NCI-H1417 (cell line): ENCODE data around the gene DMD.
"Not testable (repeated sequence)": the region's sequence is repeated elsewhere in the genome, so short reads cannot be mapped to it uniquely, and the experiment has no call there.

ENCODE experiments used
- DNase-seq, 3 experiments: peaks; one replicate each; lab custom pipeline; 2025; lab: John Stamatoyannopoulos, UW

Gene DMD

DNA sequence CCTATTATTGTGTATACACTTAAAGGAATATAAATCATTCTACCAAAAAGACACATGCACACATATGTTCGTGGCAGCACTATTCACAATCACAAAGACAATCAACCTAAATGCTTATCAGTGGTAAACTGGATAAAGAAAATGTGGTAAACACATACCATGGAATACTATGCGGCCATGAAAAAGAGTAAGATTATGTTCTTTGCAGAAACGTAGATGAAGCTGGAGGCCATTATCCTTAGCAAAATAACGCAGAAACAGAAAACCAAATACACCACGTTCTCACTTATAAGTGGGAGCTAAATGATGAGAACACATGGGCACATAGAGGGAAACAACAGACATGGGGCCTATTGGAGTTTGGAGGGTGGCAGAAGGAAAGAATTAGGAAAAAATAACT lies 593.2 kb downstream of the DMD start:
- DNase-seq: no peak

DNA sequence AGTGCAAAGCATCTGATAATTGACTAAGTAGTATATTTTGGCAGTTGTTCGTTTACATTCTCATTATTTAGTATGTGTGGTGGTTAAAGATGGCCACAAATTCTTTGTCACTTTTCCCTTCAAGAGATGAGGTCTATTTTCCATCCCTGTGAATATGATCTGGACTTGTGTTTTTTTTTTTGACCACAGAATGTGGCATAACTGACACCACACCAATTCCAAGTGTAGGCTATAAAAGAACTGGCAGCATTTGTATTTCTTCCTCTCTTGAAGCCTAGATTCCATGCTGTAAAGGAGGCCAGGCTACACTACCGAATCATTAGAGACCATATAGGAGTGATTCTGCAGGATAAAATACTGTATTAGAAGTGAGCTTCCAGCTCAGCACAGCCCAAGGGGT lies 596.6 kb downstream of the DMD start:
- no peak for DNase-seq

GRCh38 chrX:32599156-32599555 lies 612.2 kb downstream of the DMD start:
- no peak for DNase-seq

DNA sequence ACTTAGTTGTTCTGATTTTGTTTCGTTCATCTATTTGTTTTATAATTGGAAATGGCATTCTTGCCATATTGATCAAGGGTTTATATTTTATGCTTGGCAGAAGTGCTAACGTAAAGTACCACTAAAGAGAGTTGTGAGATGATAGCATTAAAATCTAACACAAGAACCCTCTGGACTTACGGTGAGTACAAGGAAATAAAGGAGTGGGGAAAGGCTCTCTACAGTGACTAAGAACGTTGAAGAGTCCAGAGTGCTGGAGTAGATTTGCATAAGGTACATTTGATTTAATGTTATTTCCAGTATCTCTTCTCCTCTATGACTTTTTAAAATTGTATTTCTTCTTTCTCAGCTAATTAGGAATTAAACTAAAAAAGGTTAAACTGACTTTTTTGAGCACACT lies 612.6 kb downstream of the DMD start:
- no peak for DNase-seq

GRCh38 chrX:32597777-32598176 lies 613.6 kb downstream of the DMD start:
- no peak for DNase-seq

DNA sequence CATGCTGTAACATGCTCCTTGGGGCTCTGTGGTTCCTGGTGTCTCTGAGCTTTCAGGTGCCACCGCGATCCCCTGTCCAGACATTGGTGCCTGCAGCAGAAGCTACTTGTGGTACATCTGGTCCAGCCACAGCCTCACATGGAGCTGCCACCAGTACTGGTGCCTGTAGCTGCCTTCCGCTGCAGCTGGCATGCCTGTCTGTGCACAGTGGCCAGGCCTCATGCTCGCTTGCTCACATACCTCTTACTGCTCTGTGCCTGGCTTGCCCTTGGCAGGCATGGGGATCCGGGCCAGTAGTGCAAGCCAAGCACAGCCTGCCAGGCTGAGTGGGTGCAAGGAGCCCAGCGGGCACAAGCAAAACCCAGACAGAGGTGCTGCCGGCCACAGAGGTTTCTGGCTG lies 618.6 kb downstream of the DMD start:
- DNase-seq: no peak

GRCh38 chrX:32591589-32591988 lies 619.8 kb downstream of the DMD start:
- DNase-seq: no peak

GRCh38 chrX:32582729-32583128 lies 628.6 kb downstream of the DMD start:
- DNase-seq: no peak

DNA sequence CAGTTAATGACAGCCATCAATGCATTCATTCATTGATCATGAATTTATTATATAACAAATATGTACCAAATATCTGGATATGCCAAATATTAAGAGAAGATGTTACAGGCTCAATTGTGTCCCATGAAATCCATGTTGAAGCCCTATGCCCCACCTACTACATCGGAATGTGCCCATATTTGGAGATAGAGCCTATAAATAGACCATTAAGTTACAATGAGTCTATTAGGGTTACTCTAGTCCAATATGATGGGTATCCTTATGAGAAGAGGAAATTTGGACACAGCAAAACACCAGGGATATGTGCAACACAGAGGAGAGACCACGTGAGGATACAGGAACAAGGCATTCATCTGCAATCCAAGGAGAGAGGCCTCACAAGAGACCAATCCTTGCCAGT lies 634.5 kb downstream of the DMD start:
- DNase-seq: no peak

GRCh38 chrX:32572644-32573043 lies 638.7 kb downstream of the DMD start:
- no peak for DNase-seq

DNA sequence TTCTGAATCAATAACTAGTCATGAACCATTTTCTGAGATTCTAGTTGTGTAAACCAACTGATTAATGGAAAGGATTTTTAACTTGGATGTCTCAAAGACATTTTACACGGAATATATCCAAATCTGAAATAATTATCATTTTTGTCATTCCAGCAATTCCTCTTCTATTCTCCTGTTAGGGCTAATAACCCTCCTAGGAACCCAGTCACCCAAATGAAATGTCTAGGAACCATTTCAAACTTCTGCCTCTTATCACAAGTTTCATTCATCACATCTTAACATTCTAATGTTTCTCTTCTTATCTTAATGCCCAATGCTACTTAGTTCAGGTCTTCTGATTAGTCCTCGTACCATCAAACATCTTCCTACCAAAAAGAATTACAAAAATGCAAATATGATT lies 639.8 kb downstream of the DMD start:
- DNase-seq: no peak

GRCh38 chrX:32562261-32562660 lies 649.1 kb downstream of the DMD start:
- DNase-seq: no peak

- peak in 1 of 3 experiments; percentile 15 for DNase-seq
Measured at GRCh38 chrX:32545101-32545500, 666.2 kb downstream of the DMD start.

- DNase-seq: no peak
Measured at GRCh38 chrX:32538554-32538953, 672.8 kb downstream of the DMD start.

DNA sequence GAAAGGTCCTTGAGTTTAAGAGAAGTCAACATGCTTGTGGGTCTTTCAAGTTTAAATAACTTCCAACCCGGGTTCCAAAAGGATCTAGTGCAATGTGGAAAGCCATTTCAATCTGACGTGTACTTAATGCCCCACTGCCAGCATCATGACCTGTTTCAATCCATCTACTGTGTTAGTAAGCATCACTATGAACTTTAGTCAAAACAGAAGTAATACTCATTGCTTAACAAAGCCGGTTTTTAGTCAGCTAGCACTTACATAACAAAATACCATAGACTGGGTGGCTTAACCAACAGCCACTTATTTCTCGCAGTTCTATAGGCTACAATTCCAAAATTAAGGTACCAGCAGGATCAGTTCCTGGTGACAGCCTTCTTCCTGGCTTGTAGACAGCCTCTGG lies 677.5 kb downstream of the DMD start:
- no peak for DNase-seq

DNA sequence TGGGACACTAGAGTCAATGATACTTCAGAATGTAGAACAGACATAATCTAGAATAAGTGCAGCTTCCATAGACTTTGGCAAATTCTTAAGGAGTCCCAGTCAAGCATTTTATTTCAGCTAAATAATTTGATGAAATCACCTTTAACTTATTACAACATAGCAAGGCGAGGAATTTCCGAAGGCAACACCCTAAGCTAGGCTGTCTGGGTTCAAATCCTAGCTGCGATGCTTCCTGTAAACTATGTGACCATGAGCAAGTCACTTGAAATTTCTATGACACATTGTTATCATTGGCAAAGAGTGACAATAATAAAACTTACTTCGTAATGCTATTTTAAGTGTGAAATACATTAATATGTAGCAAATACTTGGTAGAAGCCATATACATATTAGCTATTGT lies 679.1 kb downstream of the DMD start:
- DNase-seq: no peak

DNA sequence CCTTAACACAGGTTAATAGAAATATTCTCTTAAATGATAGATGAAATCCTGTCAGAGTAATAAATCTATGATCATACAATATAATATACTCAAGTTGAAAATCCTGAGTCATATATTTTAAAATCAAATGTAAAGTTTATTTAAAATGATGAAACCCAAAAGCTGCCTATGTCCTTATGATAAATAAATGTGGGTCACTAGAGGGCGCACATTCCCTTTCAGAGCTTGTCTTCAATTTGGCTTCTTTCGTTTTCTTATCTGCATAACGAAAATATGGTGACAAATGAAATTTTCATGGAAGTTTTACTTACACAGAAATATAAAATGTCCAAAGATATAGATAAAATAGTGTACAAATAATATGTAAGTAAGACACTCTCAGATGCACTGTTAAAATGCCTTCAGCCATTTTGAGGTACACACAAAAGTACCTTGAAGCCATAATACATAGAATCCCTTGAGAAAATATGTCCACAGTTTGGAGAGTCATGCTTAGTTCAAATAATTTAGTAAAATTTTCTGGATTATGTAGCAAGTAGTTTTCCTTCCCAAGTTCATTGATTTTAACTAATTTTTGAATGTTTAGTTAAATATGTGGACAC lies 680.4 kb downstream of the DMD start:
- DNase-seq: peak; percentile 37 to 85 (median 38)

GRCh38 chrX:32528451-32528850 lies 682.9 kb downstream of the DMD start:
- not testable (repeated sequence) for DNase-seq

GRCh38 chrX:32525234-32525633 lies 686.1 kb downstream of the DMD start:
- no peak for DNase-seq

- peak in 1 of 3 experiments; percentile 49 for DNase-seq
Measured at GRCh38 chrX:32524385-32524784, 687.0 kb downstream of the DMD start.

DNA sequence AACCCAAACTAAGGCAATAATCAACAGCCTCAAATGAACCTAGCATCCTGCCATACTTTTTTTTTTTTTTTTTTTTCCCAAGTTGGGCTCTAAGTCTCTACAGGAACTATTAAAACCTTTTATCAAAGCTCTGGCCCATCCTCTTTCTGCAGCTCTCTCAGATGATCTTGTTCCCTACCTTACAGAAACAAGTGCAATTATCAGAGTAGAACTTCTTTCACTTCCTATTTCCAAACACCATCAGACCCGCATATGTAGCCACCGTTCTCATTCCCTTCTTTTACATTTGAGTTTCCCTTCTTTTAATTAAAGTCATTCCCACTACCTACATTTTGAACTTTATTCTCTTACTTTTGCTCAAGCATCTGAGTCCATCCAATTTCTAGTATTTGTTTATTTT lies 690.6 kb downstream of the DMD start:
- DNase-seq: no peak

GRCh38 chrX:32514986-32515385 lies 696.4 kb downstream of the DMD start:
- DNase-seq: no peak

GRCh38 chrX:32501606-32502005 lies 709.7 kb downstream of the DMD start:
- no peak for DNase-seq

DNA sequence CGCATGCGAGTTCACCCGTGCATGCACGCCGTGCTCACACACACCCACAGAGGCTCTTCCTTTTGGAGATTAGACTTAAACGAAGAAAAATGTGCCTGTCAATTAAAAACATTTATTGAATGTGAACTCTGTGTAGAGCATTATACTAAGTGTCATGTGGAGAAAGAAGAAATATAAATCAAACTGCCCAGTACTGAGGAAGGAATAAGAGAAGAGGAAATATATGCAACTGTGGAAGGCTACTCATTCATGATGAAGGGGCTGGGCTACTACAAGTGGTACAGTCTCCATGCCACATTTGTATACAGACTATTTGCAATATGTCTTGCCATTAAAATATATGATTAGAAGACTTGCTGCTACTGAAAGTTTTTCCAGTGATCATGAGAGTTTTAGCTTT lies 714.7 kb downstream of the DMD start:
- peak in 2 of 3 experiments; percentile 18 to 65 for DNase-seq

DNA sequence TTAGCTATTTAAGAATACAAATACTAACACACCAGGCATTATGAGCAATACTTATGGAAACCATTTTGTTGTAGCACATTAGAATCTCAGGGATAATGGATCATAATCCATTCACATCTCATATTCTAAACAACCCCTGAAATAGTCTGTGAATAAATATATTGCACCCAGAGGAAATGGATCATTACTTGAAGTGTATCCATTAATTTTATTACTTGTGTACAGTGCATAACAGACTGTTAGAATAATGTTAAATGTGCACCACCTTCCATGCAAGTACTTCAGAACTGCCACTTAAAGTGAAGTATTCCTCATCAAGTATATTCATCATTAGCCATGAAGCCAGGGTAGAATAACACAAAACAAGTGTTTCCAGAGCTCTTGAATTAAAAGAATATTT lies 715.5 kb downstream of the DMD start:
- peak in 2 of 3 experiments; percentile 24 to 94 for DNase-seq
